ENCODE measurements around the gene ACP2.
"Not testable (repeated sequence)": the region's sequence is repeated elsewhere in the genome, so short reads cannot be mapped to it uniquely, and the experiment has no call there.

The ACP2 gene

GRCh38 chr11:47212938-47213337 lies 35.7 kb downstream of the ACP2 start:
- no peaks in the 10 kb centered on the region for H3K27me3 Mint-ChIP-seq
- H3K36me3 Mint-ChIP-seq (ENCODE audit: low read depth), result peaks cover 32% of the 10 kb centered on the region
- peaks cover 33% of the 10 kb centered on the region for H3K4me1 Mint-ChIP-seq (ENCODE audit: low read depth)
- H3K27ac Mint-ChIP-seq, result no peak overlapping the region
- H3K4me3 Mint-ChIP-seq, result no peak overlapping the region
- no peaks in the 10 kb centered on the region for H3K9me3 Mint-ChIP-seq
- no peak for DNase-seq

GRCh38 chr11:47208628-47209027 lies 40.0 kb downstream of the ACP2 start:
- H3K27me3 Mint-ChIP-seq, result no peaks in the 10 kb centered on the region
- no peak overlapping the region for H3K27ac Mint-ChIP-seq
- no peak overlapping the region for H3K4me3 Mint-ChIP-seq
- H3K9me3 Mint-ChIP-seq, result no peaks in the 10 kb centered on the region
- no peaks in the 10 kb centered on the region for H3K36me3 Mint-ChIP-seq (ENCODE audit: low read depth)
- H3K4me1 Mint-ChIP-seq (ENCODE audit: low read depth), result peaks cover 6% of the 10 kb centered on the region
- DNase-seq, result no peak

GRCh38 chr11:47208008-47208552 lies 40.5 kb downstream of the ACP2 start:
- not testable (repeated sequence) for H3K4me3 Mint-ChIP-seq; H3K27ac Mint-ChIP-seq; DNase-seq; H3K9me3 Mint-ChIP-seq; H3K36me3 Mint-ChIP-seq (ENCODE audit: low read depth); H3K4me1 Mint-ChIP-seq (ENCODE audit: low read depth); H3K27me3 Mint-ChIP-seq

GRCh38 chr11:47207459-47207858 lies 41.2 kb downstream of the ACP2 start:
- Mint-ChIP-seq H3K36me3 (ENCODE audit: low read depth) (no peaks in the 10 kb centered on the region), H3K4me1 (ENCODE audit: low read depth) (peaks cover 2% of the 10 kb centered on the region), H3K27ac (no peak overlapping the region), H3K27me3 (no peaks in the 10 kb centered on the region), H3K4me3 (no peak overlapping the region), H3K9me3 (no peaks in the 10 kb centered on the region)
- no peak for DNase-seq

- DNase-seq; H3K4me3 Mint-ChIP-seq; H3K4me1 Mint-ChIP-seq (ENCODE audit: low read depth); H3K27me3 Mint-ChIP-seq; H3K36me3 Mint-ChIP-seq (ENCODE audit: low read depth); H3K9me3 Mint-ChIP-seq; H3K27ac Mint-ChIP-seq: not testable (repeated sequence)
Measured at GRCh38 chr11:47206577-47206976, 42.0 kb downstream of the ACP2 start.

GRCh38 chr11:47204637-47204989 lies 44.0 kb downstream of the ACP2 start:
- Mint-ChIP-seq H3K9me3 (no peaks in the 10 kb centered on the region), H3K4me3 (no peak overlapping the region), H3K4me1 (ENCODE audit: low read depth) (peaks cover 2% of the 10 kb centered on the region), H3K27me3 (no peaks in the 10 kb centered on the region), H3K36me3 (ENCODE audit: low read depth) (no peaks in the 10 kb centered on the region), H3K27ac (no peak overlapping the region)
- no peak for DNase-seq

GRCh38 chr11:47202576-47202975 lies 46.0 kb downstream of the ACP2 start:
- no peaks in the 10 kb centered on the region for H3K27me3 Mint-ChIP-seq
- H3K4me3 Mint-ChIP-seq, result no peak overlapping the region
- no peak for DNase-seq
- H3K4me1 Mint-ChIP-seq (ENCODE audit: low read depth), result no peaks in the 10 kb centered on the region
- no peaks in the 10 kb centered on the region for H3K9me3 Mint-ChIP-seq
- no peak overlapping the region for H3K27ac Mint-ChIP-seq
- H3K36me3 Mint-ChIP-seq (ENCODE audit: low read depth), result no peaks in the 10 kb centered on the region

GRCh38 chr11:47201015-47201414 lies 47.6 kb downstream of the ACP2 start:
- DNase-seq, result no peak
- H3K36me3 Mint-ChIP-seq (ENCODE audit: low read depth), result no peaks in the 10 kb centered on the region
- H3K27me3 Mint-ChIP-seq, result no peaks in the 10 kb centered on the region
- no peaks in the 10 kb centered on the region for H3K9me3 Mint-ChIP-seq
- H3K27ac Mint-ChIP-seq, result no peak overlapping the region
- no peak overlapping the region for H3K4me3 Mint-ChIP-seq
- H3K4me1 Mint-ChIP-seq (ENCODE audit: low read depth), result no peaks in the 10 kb centered on the region

- not testable (repeated sequence) for H3K4me1 Mint-ChIP-seq (ENCODE audit: low read depth); H3K4me3 Mint-ChIP-seq; DNase-seq; H3K27ac Mint-ChIP-seq; H3K27me3 Mint-ChIP-seq; H3K9me3 Mint-ChIP-seq; H3K36me3 Mint-ChIP-seq (ENCODE audit: low read depth)
Measured at GRCh38 chr11:47198161-47198560, 50.5 kb downstream of the ACP2 start.

GRCh38 chr11:47192111-47192510 lies 56.5 kb downstream of the ACP2 start:
- H3K4me1 Mint-ChIP-seq (ENCODE audit: low read depth), result peaks cover 6% of the 10 kb centered on the region
- H3K27me3 Mint-ChIP-seq, result peaks cover 21% of the 10 kb centered on the region
- H3K4me3 Mint-ChIP-seq, result no peak overlapping the region
- H3K9me3 Mint-ChIP-seq, result no peaks in the 10 kb centered on the region
- H3K36me3 Mint-ChIP-seq (ENCODE audit: low read depth), result no peaks in the 10 kb centered on the region
- H3K27ac Mint-ChIP-seq, result no peak overlapping the region
- no peak for DNase-seq

GRCh38 chr11:47191137-47191536 lies 57.5 kb downstream of the ACP2 start:
- peaks cover 13% of the 10 kb centered on the region for H3K4me1 Mint-ChIP-seq (ENCODE audit: low read depth)
- peaks cover 25% of the 10 kb centered on the region for H3K27me3 Mint-ChIP-seq
- not testable (repeated sequence) for H3K36me3 Mint-ChIP-seq (ENCODE audit: low read depth); H3K27ac Mint-ChIP-seq; DNase-seq; H3K4me3 Mint-ChIP-seq; H3K9me3 Mint-ChIP-seq
